D721Med (cell line): ENCODE measurements around the gene C10orf90.
"Not testable (repeated sequence)": the region's sequence is repeated elsewhere in the genome, so short reads cannot be mapped to it uniquely, and the experiment has no call there.

Experiments
- DNase-seq: peaks from one replicate; pipeline ENCODE4 v3.0.0; 2011; ENCODE audit warnings: low spot score; ENCODE audit not compliant: insufficient read length
- FAIRE-seq: peaks from 2 replicates; lab custom pipeline; 2011; peaks lifted over from hg19 to GRCh38; lab: Jason Lieb, UNC
- CTCF ChIP-seq: IDR thresholded peaks from 2 replicates; pipeline ENCODE4 v1.5.1; 2012; ENCODE audit warnings: mild to moderate bottlenecking, control low read depth; ENCODE audit not compliant: insufficient read depth; ENCODE audit errors: missing control alignments

The C10orf90 gene

GRCh38 chr10:126391192-126391885 lies 279.2 kb downstream of the C10orf90 start:
- no peak for TF ChIP-seq CTCF
- FAIRE-seq (no peak), DNase-seq (no peak)

GRCh38 chr10:126390324-126390723 lies 280.2 kb downstream of the C10orf90 start:
- TF ChIP-seq CTCF, result no peak

GRCh38 chr10:126387931-126388911 lies 282.3 kb downstream of the C10orf90 start, which contains the start of gene ADAM12:
TSS of gene ADAM12 (minus strand) at chr10:126388477. CDS start at chr10:126388145, 332 bp downstream.
- no peak for FAIRE-seq
- TF ChIP-seq CTCF, result no peak

More at GRCh38 chr10:126390324-126390723, 280.2 kb downstream of the C10orf90 start:
- no peak for DNase-seq
- no peak for FAIRE-seq

GRCh38 chr10:126387041-126387921 lies 283.2 kb downstream of the C10orf90 start:
- no peak for FAIRE-seq
- TF ChIP-seq CTCF, result peak; percentile 39
- DNase-seq, result no peak

More at GRCh38 chr10:126387931-126388911, 282.3 kb downstream of the C10orf90 start, which contains the start of gene ADAM12:
- DNase-seq, result no peak

GRCh38 chr10:126384269-126384873 lies 286.1 kb downstream of the C10orf90 start:
- TF ChIP-seq CTCF, result no peak
- FAIRE-seq (no peak), DNase-seq (no peak)

GRCh38 chr10:126380352-126381076 lies 290.0 kb downstream of the C10orf90 start:
- FAIRE-seq (no peak), DNase-seq (no peak)
- TF ChIP-seq CTCF, result no peak

- DNase-seq, FAIRE-seq: not testable (repeated sequence)
Observed at GRCh38 chr10:126379166-126379565, 291.3 kb downstream of the C10orf90 start.
